Measurements from ENCODE around the gene GLRA3.

DNA sequence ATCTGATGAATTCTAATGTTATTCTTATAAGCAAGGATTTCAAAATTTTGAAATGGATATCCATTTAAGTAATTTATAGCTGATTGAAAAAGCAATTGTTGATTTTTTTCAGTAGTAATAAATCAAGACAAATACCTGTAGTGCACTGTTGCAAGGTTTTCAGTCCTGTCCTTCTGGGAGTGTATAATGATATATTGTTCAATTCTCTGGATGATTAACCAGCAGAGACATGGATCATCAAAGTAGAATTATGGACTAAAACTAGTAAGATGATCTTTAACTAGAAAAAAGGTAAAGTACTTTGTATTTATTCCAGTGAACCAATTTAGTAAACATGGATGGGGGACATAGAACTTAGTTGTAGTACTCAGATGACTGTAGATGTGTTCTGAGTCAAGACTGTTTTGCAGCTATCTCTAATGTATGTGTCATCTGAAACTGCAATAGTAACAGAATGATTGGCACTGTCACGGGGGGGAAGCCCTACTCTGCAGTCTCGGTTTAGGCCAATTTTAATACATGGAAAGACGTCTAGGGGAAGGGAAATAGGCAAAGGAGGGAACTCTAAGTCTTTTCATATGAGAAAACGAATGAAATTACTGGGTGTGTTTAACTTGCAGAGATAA, 121.9 kb downstream of the GLRA3 start:
- TF ChIP-seq POLR2AphosphoS5 (IDR thresholded peaks at IDR 0.05; ENCODE audit: low read depth, low read length) (no peak), POLR2A (IDR thresholded peaks at IDR 0.05; ENCODE audit: low read depth, low read length) (no peak), TAF1 (IDR thresholded peaks at IDR 0.05; ENCODE audit: borderline replicate concordance, low read depth, low read length) (no peak)

Data from GM12892 (cell line).